ENCODE measurements around the gene MBNL1.

DNA sequence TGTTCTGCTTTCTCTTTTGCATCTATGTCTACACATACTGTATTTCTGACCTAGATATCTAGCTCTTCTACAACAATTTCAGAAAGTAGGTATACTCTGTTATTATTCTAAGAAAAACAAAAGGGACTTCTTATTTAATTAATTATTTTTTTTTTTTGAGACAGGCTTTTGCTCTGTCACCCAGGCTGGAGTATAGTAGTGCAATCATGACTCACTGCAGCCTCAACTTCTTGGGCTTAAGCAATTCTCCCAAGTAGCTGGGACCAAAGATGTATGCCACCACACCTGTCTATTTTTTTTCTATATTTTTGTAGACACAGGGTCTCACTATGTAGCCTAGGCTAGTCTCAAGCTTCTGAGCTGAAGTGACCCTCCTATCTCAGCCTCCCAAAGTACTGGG is 130.6 kb downstream of the MBNL1 start:
- no peak for TF ChIP-seq POLR2A (IDR thresholded peaks at IDR 0.05; ENCODE audit: low read length)
- no peak for TF ChIP-seq GATA1 (IDR thresholded peaks at IDR 0.05; ENCODE audit: low read depth, low read length)

Measured in erythroblast (primary cell).